Measurements from ENCODE around the gene INO80.

The INO80 gene

DNA sequence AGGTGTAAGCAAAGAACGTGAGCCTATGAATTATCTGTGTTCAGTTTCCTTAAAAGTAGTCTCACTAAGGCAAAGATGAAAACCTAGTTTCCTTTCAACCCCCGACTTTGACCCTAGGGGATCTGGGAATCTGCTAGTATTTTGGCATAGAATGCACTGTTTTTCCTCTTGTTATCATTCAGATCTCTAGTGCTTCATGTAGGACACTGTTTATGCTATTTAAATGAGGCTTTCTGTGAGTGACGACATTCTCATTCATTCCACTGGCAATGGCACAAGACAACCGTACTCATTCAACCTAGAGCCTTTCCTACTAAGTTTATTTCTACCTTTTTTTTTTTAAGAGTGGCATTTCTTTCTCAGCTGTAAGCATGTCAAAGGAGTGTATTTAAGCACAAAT, 95.8 kb downstream of the INO80 start:
- H3K9me3 ChIP-seq (ENCODE audit: insufficient read depth, low read length), result no peaks in the 10 kb centered on the region
- no peaks in the 10 kb centered on the region for H3K27me3 ChIP-seq (ENCODE audit: low read depth, low read length)
- no peak overlapping the region for H3K9ac ChIP-seq (ENCODE audit: low read length)
- no peak overlapping the region for H2AFZ ChIP-seq (ENCODE audit: low read depth, low read length)
- no peak overlapping the region for H3K4me2 ChIP-seq (ENCODE audit: low read length)
- H3K79me2 ChIP-seq (ENCODE audit: low read length), result no peaks in the 10 kb centered on the region
- peaks cover 40% of the 10 kb centered on the region for H3K36me3 ChIP-seq (replicated peaks; ENCODE audit: low read depth, low read length)
- no peaks in the 10 kb centered on the region for H4K20me1 ChIP-seq (ENCODE audit: insufficient read depth, low read length)
- H3K4me1 ChIP-seq (ENCODE audit: low read length), result peaks cover 7% of the 10 kb centered on the region; the same call in 1 of the 2 replicates
- H3K27ac ChIP-seq (ENCODE audit: low read length), result no peak overlapping the region
- TF ChIP-seq, protein P1, sequence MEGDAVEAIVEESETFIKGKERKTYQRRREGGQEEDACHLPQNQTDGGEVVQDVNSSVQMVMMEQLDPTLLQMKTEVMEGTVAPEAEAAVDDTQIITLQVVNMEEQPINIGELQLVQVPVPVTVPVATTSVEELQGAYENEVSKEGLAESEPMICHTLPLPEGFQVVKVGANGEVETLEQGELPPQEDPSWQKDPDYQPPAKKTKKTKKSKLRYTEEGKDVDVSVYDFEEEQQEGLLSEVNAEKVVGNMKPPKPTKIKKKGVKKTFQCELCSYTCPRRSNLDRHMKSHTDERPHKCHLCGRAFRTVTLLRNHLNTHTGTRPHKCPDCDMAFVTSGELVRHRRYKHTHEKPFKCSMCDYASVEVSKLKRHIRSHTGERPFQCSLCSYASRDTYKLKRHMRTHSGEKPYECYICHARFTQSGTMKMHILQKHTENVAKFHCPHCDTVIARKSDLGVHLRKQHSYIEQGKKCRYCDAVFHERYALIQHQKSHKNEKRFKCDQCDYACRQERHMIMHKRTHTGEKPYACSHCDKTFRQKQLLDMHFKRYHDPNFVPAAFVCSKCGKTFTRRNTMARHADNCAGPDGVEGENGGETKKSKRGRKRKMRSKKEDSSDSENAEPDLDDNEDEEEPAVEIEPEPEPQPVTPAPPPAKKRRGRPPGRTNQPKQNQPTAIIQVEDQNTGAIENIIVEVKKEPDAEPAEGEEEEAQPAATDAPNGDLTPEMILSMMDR (IDR thresholded peaks at IDR 0.05; ENCODE audit: low read depth, low read length), result no peak
- no peak for TF ChIP-seq EZH2phosphoT487 (IDR thresholded peaks at IDR 0.05; ENCODE audit: low read depth)
- no peak overlapping the region for H3K4me3 ChIP-seq (ENCODE audit: low read length)

DNA sequence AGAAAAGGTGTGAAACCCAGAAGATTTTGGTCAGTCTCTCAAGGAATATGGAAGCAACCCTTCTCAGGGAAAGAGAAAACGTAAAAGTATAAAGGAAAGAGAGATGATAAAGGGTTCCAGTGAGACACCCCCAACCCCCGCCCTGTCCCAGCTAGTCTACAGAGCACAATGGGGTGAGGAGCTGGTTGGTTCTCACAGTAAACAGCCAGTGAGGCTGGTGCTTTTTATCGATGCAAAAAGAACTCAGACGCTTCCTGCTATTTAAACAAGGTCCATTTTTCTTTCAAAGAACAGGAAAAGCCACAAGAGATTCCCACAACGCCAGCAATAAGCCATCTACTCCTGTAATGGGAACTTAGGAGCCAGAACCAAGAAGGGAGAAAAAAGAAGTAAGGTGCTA, 96.9 kb downstream of the INO80 start:
- H3K4me3 ChIP-seq (ENCODE audit: low read length), result no peak overlapping the region
- no peaks in the 10 kb centered on the region for H4K20me1 ChIP-seq (ENCODE audit: insufficient read depth, low read length)
- no peak overlapping the region for H3K27ac ChIP-seq (ENCODE audit: low read length)
- H3K36me3 ChIP-seq (replicated peaks; ENCODE audit: low read depth, low read length), result peaks cover 33% of the 10 kb centered on the region
- no peaks in the 10 kb centered on the region for H3K27me3 ChIP-seq (ENCODE audit: low read depth, low read length)
- H3K4me2 ChIP-seq (ENCODE audit: low read length), result no peak overlapping the region
- H3K79me2 ChIP-seq (ENCODE audit: low read length), result no peaks in the 10 kb centered on the region
- H2AFZ ChIP-seq (ENCODE audit: low read depth, low read length), result no peak overlapping the region
- no peak overlapping the region for H3K9ac ChIP-seq (ENCODE audit: low read length)
- peaks cover 6% of the 10 kb centered on the region for H3K4me1 ChIP-seq (ENCODE audit: low read length)
- no peaks in the 10 kb centered on the region for H3K9me3 ChIP-seq (ENCODE audit: insufficient read depth, low read length)
- TF ChIP-seq, protein P1 (IDR thresholded peaks at IDR 0.05; ENCODE audit: low read depth, low read length), result no peak
- no peak for TF ChIP-seq EZH2phosphoT487 (IDR thresholded peaks at IDR 0.05; ENCODE audit: low read depth)

DNA sequence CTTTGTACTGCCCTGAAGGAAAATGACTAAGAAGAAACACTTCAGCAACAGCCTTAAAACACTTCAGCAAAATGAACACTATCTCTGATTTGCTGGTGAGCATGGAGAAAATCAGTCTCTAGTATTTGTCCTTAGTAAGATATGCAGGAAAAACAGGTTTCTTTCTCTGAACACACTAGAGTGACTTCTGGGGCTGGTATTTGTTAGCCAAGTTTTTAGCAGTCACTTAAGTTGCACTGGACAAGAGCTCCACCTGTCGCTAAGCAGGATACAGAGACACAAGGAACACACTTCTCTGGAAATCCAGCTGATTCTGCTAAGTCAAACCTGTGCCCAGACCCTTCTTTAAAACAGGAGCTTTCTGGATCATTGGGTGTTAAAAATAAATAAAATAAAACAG, 97.5 kb downstream of the INO80 start:
- H4K20me1 ChIP-seq (ENCODE audit: insufficient read depth, low read length), result no peaks in the 10 kb centered on the region
- no peak overlapping the region for H3K9ac ChIP-seq (ENCODE audit: low read length)
- peaks cover 12% of the 10 kb centered on the region for H3K4me1 ChIP-seq (ENCODE audit: low read length)
- H3K9me3 ChIP-seq (ENCODE audit: insufficient read depth, low read length), result no peaks in the 10 kb centered on the region
- H3K4me3 ChIP-seq (ENCODE audit: low read length), result no peak overlapping the region
- no peak for TF ChIP-seq EZH2phosphoT487 (IDR thresholded peaks at IDR 0.05; ENCODE audit: low read depth)
- TF ChIP-seq, protein P1 (IDR thresholded peaks at IDR 0.05; ENCODE audit: low read depth, low read length), result no peak
- no peak overlapping the region for H2AFZ ChIP-seq (ENCODE audit: low read depth, low read length)
- no peaks in the 10 kb centered on the region for H3K79me2 ChIP-seq (ENCODE audit: low read length)
- no peak overlapping the region for H3K27ac ChIP-seq (ENCODE audit: low read length)
- no peak overlapping the region for H3K4me2 ChIP-seq (ENCODE audit: low read length)
- no peaks in the 10 kb centered on the region for H3K27me3 ChIP-seq (ENCODE audit: low read depth, low read length)
- peaks cover 31% of the 10 kb centered on the region for H3K36me3 ChIP-seq (replicated peaks; ENCODE audit: low read depth, low read length)

DNA sequence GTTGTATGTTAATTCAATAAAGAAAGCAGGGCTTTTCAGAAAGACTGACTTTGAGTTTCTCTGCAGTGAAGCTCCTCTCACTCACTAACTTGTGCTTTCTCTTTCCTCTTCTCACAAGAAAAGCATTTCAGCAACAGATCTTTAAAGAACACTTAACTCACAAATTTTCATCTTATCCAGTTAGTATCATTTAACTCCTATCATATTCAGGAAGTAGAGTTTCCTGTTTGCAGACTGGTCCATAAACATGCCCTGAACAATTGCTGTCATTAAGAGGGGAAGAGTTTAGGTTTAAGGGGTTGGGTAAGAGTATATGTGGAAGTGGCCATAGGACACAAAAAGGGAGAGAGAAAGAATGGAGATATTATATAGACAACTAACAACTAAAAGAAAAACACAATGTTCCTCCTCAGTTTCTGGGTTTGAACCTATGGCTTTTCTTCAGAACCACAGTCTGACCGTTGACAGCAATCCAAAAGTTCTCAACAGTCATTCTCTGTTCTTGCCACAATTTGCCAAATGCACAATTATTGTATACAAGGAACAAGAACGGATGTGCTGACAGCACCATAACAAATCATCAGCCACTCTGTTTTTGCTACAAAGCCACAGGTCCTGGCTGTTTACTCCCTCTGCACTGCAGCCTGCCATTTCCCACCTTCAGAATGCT, 98.9 kb downstream of the INO80 start:
- Histone ChIP-seq H3K79me2 (ENCODE audit: low read length) (no peaks in the 10 kb centered on the region), H3K36me3 (replicated peaks; ENCODE audit: low read depth, low read length) (peaks cover 33% of the 10 kb centered on the region), H3K4me3 (ENCODE audit: low read length) (no peak overlapping the region), H3K9me3 (ENCODE audit: insufficient read depth, low read length) (no peaks in the 10 kb centered on the region), H3K9ac (ENCODE audit: low read length) (no peak overlapping the region), H2AFZ (ENCODE audit: low read depth, low read length) (no peak overlapping the region), H3K27me3 (ENCODE audit: low read depth, low read length) (no peaks in the 10 kb centered on the region), H3K4me1 (ENCODE audit: low read length) (peaks cover 16% of the 10 kb centered on the region), H3K4me2 (ENCODE audit: low read length) (no peak overlapping the region), H3K27ac (ENCODE audit: low read length) (no peak overlapping the region), H4K20me1 (ENCODE audit: insufficient read depth, low read length) (no peaks in the 10 kb centered on the region)
- no peak for TF ChIP-seq EZH2phosphoT487 (IDR thresholded peaks at IDR 0.05; ENCODE audit: low read depth)
- TF ChIP-seq, protein P1 (IDR thresholded peaks at IDR 0.05; ENCODE audit: low read depth, low read length), result no peak
